GM12801 (cell line): ENCODE measurements around the gene PRICKLE1.

Source experiments
- CTCF ChIP-seq: IDR thresholded peaks from one replicate; pipeline ENCODE4 v1.5.1; 2011; ENCODE audit warnings: control low read depth; ENCODE audit not compliant: insufficient read length; ENCODE audit errors: extremely low read depth

The PRICKLE1 gene

GRCh38 chr12:42420395-42420794 is 169.2 kb downstream of the PRICKLE1 start:
- TF ChIP-seq CTCF, result no peak

- no peak for TF ChIP-seq CTCF
Observed at GRCh38 chr12:42410340-42410739, 179.2 kb downstream of the PRICKLE1 start.

- no peak for TF ChIP-seq CTCF
Observed at GRCh38 chr12:42409471-42409870, 180.1 kb downstream of the PRICKLE1 start.

- no peak for TF ChIP-seq CTCF
Observed at GRCh38 chr12:42407306-42407705, 182.2 kb downstream of the PRICKLE1 start.
